SK-N-SH treated with all-trans-retinoic acid at 6 μM for 48 hours (cell line): ENCODE measurements around the gene ESR2.

Experiments used
- ATAC-seq: fragments of 200-7000 bp; cut with Tn5 transposase; 3 replicates; pipeline ENCODE4 v1.9.1; 2020; ENCODE audit warnings: mild to moderate bottlenecking, moderate library complexity
- ARNTL ChIP-seq: fragments of 450-650 bp; formaldehyde crosslinking; IDR thresholded peaks from 2 replicates; pipeline ENCODE4 v1.5.0; 2020; ENCODE audit warnings: low read depth, mild to moderate bottlenecking, moderate library complexity, borderline replicate concordance
- BACH2 ChIP-seq: fragments of 250-450 bp; sonication (Bioruptor Pico); IDR thresholded peaks from 2 replicates; pipeline ENCODE4 v1.9.0; 2021; ENCODE audit warnings: mild to moderate bottlenecking, borderline replicate concordance
- CSDC2 ChIP-seq: fragments of 250-450 bp; sonication (Bioruptor Pico); IDR thresholded peaks from 2 replicates; pipeline ENCODE4 v1.5.0; 2020; ENCODE audit warnings: mild to moderate bottlenecking, moderate library complexity
- ESRRG ChIP-seq: fragments of 250-450 bp; sonication (Bioruptor Pico); IDR thresholded peaks from 2 replicates; pipeline ENCODE4 v1.6.1; 2021; ENCODE audit warnings: mild to moderate bottlenecking
- GLIS3 ChIP-seq: fragments of 250-450 bp; sonication (Bioruptor Pico); IDR thresholded peaks from 2 replicates; pipeline ENCODE4 v1.5.0; 2020; ENCODE audit warnings: mild to moderate bottlenecking, moderate library complexity
- ISL1 ChIP-seq: fragments of 250-450 bp; sonication (Bioruptor Pico); IDR thresholded peaks from 2 replicates; pipeline ENCODE4 v2.1.2; 2022; ENCODE audit warnings: mild to moderate bottlenecking, moderate library complexity
- PPARA ChIP-seq: fragments of 250-450 bp; sonication (Bioruptor Pico); IDR thresholded peaks from 2 replicates; pipeline ENCODE4 v1.5.0; 2020; ENCODE audit warnings: mild to moderate bottlenecking, borderline replicate concordance
- RARB ChIP-seq: fragments of 250-450 bp; sonication (Bioruptor Pico); IDR thresholded peaks from 2 replicates; pipeline ENCODE4 v1.8.0; 2021; ENCODE audit warnings: mild to moderate bottlenecking, moderate library complexity
- TOX ChIP-seq: fragments of 250-450 bp; sonication (Bioruptor Pico); IDR thresholded peaks from 2 replicates; pipeline ENCODE4 v1.8.0; 2021; ENCODE audit warnings: mild to moderate bottlenecking, moderate library complexity, borderline replicate concordance
- ZC3H10 ChIP-seq: fragments of 250-450 bp; sonication (Bioruptor Pico); IDR thresholded peaks from 2 replicates; pipeline ENCODE4 v1.5.1; 2021; ENCODE audit warnings: mild to moderate bottlenecking, moderate library complexity
- ZFP3 ChIP-seq: fragments of 250-450 bp; sonication (Bioruptor Pico); IDR thresholded peaks from 2 replicates; pipeline ENCODE4 v1.5.0; 2020; ENCODE audit warnings: mild to moderate bottlenecking, moderate library complexity
- ZNF70 ChIP-seq: fragments of 450-650 bp; formaldehyde crosslinking; IDR thresholded peaks from 2 replicates; pipeline ENCODE4 v1.5.0; 2020; ENCODE audit warnings: mild to moderate bottlenecking, moderate library complexity
- ZNF8 ChIP-seq: fragments of 450-650 bp; formaldehyde crosslinking; IDR thresholded peaks from 2 replicates; pipeline ENCODE4 v1.5.0; 2020; ENCODE audit warnings: mild to moderate bottlenecking, moderate library complexity
- TF ChIP-seq, protein P1 (sequence below): fragments of 250-450 bp; sonication (Bioruptor Pico); IDR thresholded peaks from 2 replicates; pipeline ENCODE4 v1.5.0; 2020; ENCODE audit warnings: mild to moderate bottlenecking, moderate library complexity
- TF ChIP-seq, protein P2 (sequence below): fragments of 250-450 bp; sonication (Bioruptor Pico); IDR thresholded peaks from 2 replicates; pipeline ENCODE4 v1.5.1; 2020; ENCODE audit warnings: low read depth, mild to moderate bottlenecking, moderate library complexity
- TF ChIP-seq, protein P3 (sequence below): fragments of 250-450 bp; sonication (Bioruptor Pico); IDR thresholded peaks from 2 replicates; pipeline ENCODE4 v1.8.0; 2020; ENCODE audit warnings: mild to moderate bottlenecking, moderate library complexity, borderline replicate concordance
- TF ChIP-seq, protein P4 (sequence below): fragments of 250-450 bp; sonication (Bioruptor Pico); IDR thresholded peaks from 2 replicates; pipeline ENCODE4 v1.8.0; 2021; ENCODE audit warnings: low read depth, mild to moderate bottlenecking, moderate library complexity, borderline replicate concordance
- TF ChIP-seq, protein P5 (sequence below): fragments of 250-450 bp; sonication (Bioruptor Pico); IDR thresholded peaks from 2 replicates; pipeline ENCODE4 v1.5.1; 2021; ENCODE audit warnings: mild to moderate bottlenecking, moderate library complexity

Gene ESR2

DNA sequence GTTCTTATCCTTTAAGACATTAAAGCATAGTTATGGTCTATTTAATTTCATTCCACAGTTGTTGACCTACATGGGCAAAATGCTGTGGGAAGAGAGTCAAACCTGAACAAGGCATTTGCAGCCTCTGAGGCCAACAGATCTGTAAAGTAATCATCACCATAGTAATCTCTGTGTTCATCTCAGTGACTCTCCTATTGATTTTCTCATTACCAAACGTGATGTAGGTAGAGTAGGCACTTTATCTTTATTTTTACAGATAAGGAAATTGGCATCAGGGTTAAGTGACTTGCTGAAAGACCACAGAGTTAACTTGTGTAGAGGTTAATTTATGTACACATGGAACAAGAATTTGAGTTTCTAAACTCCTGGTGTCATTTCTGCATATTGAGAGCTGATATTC lies 203.0 kb downstream of the ESR2 start:
- no peak for ATAC-seq
- TF ChIP-seq ZNF70 (CRISPR knock-in tag) (no peak), BACH2 (CRISPR knock-in tag) (no peak), PPARA (CRISPR knock-in tag) (no peak), ZC3H10 (CRISPR knock-in tag) (no peak), GLIS3 (CRISPR knock-in tag) (no peak), ARNTL (no peak), ISL1 (no peak)
- TF ChIP-seq, protein P1, sequence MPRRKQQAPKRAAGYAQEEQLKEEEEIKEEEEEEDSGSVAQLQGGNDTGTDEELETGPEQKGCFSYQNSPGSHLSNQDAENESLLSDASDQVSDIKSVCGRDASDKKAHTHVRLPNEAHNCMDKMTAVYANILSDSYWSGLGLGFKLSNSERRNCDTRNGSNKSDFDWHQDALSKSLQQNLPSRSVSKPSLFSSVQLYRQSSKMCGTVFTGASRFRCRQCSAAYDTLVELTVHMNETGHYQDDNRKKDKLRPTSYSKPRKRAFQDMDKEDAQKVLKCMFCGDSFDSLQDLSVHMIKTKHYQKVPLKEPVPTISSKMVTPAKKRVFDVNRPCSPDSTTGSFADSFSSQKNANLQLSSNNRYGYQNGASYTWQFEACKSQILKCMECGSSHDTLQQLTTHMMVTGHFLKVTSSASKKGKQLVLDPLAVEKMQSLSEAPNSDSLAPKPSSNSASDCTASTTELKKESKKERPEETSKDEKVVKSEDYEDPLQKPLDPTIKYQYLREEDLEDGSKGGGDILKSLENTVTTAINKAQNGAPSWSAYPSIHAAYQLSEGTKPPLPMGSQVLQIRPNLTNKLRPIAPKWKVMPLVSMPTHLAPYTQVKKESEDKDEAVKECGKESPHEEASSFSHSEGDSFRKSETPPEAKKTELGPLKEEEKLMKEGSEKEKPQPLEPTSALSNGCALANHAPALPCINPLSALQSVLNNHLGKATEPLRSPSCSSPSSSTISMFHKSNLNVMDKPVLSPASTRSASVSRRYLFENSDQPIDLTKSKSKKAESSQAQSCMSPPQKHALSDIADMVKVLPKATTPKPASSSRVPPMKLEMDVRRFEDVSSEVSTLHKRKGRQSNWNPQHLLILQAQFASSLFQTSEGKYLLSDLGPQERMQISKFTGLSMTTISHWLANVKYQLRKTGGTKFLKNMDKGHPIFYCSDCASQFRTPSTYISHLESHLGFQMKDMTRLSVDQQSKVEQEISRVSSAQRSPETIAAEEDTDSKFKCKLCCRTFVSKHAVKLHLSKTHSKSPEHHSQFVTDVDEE (CRISPR knock-in tag), result no peak
- TF ChIP-seq, protein P2, sequence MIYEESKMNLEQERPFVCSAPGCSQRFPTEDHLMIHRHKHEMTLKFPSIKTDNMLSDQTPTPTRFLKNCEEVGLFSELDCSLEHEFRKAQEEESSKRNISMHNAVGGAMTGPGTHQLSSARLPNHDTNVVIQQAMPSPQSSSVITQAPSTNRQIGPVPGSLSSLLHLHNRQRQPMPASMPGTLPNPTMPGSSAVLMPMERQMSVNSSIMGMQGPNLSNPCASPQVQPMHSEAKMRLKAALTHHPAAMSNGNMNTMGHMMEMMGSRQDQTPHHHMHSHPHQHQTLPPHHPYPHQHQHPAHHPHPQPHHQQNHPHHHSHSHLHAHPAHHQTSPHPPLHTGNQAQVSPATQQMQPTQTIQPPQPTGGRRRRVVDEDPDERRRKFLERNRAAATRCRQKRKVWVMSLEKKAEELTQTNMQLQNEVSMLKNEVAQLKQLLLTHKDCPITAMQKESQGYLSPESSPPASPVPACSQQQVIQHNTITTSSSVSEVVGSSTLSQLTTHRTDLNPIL, result no peak
- TF ChIP-seq, protein P3, sequence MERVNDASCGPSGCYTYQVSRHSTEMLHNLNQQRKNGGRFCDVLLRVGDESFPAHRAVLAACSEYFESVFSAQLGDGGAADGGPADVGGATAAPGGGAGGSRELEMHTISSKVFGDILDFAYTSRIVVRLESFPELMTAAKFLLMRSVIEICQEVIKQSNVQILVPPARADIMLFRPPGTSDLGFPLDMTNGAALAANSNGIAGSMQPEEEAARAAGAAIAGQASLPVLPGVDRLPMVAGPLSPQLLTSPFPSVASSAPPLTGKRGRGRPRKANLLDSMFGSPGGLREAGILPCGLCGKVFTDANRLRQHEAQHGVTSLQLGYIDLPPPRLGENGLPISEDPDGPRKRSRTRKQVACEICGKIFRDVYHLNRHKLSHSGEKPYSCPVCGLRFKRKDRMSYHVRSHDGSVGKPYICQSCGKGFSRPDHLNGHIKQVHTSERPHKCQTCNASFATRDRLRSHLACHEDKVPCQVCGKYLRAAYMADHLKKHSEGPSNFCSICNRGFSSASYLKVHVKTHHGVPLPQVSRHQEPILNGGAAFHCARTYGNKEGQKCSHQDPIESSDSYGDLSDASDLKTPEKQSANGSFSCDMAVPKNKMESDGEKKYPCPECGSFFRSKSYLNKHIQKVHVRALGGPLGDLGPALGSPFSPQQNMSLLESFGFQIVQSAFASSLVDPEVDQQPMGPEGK, result no peak

DNA sequence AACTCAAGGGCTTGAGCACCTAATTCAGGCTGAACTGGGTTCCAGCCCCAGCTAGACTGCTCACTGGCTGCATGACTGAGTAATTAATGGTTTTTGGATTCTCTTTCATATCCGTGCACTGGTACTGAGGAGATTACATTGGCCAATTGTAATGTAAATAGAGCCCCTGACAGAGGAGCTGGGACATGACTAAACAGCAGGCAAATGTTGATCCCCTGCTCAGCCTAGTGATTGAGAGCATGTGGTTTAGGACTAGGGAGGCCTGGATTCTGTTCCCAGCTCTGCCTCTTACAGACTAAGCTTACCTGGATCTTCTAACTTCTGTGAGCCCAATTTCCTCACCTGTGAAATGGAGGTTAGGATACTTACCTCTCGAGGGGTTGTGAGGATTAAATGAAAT lies 204.3 kb downstream of the ESR2 start:
- no peak for ATAC-seq

DNA sequence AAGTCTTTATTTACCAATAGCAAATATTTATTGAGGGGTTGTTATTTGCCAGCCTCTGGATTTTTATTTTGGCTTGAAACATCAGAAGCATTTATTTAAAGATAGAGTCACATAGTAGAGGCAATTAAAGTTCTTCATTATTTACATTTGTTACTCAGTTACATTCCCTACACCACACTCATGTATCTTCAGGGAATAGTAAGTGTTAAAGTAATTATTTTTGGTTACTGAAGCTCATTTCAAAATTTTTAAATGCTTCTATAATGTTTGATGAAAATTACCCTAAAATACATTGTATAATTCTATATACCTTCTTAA lies 205.6 kb downstream of the ESR2 start:
- no peak for ATAC-seq
- TF ChIP-seq ZNF70 (CRISPR knock-in tag), result no peak
- no peak for TF ChIP-seq CSDC2 (CRISPR knock-in tag)
- TF ChIP-seq ZNF8, result no peak
- TF ChIP-seq GLIS3 (CRISPR knock-in tag), result no peak
- no peak for TF ChIP-seq RARB
- TF ChIP-seq, protein P4, sequence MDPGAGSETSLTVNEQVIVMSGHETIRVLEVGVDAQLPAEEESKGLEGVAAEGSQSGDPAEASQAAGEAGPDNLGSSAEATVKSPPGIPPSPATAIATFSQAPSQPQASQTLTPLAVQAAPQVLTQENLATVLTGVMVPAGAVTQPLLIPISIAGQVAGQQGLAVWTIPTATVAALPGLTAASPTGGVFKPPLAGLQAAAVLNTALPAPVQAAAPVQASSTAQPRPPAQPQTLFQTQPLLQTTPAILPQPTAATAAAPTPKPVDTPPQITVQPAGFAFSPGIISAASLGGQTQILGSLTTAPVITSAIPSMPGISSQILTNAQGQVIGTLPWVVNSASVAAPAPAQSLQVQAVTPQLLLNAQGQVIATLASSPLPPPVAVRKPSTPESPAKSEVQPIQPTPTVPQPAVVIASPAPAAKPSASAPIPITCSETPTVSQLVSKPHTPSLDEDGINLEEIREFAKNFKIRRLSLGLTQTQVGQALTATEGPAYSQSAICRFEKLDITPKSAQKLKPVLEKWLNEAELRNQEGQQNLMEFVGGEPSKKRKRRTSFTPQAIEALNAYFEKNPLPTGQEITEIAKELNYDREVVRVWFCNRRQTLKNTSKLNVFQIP (CRISPR knock-in tag), result no peak
- no peak for TF ChIP-seq BACH2 (CRISPR knock-in tag)
- no peak for TF ChIP-seq ESRRG (CRISPR knock-in tag)
- TF ChIP-seq TOX, result no peak
- TF ChIP-seq, protein P1 (CRISPR knock-in tag), result no peak
- TF ChIP-seq, protein P3, result no peak
- TF ChIP-seq, protein P2, result no peak
- TF ChIP-seq ARNTL, result no peak
- TF ChIP-seq ZFP3 (CRISPR knock-in tag), result no peak
- TF ChIP-seq, protein P5, sequence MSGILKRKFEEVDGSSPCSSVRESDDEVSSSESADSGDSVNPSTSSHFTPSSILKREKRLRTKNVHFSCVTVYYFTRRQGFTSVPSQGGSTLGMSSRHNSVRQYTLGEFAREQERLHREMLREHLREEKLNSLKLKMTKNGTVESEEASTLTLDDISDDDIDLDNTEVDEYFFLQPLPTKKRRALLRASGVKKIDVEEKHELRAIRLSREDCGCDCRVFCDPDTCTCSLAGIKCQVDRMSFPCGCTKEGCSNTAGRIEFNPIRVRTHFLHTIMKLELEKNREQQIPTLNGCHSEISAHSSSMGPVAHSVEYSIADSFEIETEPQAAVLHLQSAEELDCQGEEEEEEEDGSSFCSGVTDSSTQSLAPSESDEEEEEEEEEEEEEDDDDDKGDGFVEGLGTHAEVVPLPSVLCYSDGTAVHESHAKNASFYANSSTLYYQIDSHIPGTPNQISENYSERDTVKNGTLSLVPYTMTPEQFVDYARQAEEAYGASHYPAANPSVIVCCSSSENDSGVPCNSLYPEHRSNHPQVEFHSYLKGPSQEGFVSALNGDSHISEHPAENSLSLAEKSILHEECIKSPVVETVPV, result no peak
- TF ChIP-seq, all 23 proteins: peak for 0

More for the DNA sequence above, 204.3 kb downstream of the ESR2 start:
- TF ChIP-seq, protein P3, result no peak
- TF ChIP-seq ARNTL, result no peak
- TF ChIP-seq ISL1, result no peak
- no peak for TF ChIP-seq ZC3H10 (CRISPR knock-in tag)
- TF ChIP-seq ZNF70 (CRISPR knock-in tag), result no peak
